ENCODE measurements around the gene RGS8. TPM values are rescaled to one million over a fixed set of nuclear protein-coding genes. Genes with fewer than 3 reads are reported as not detected.

Gene RGS8
- total and polyA plus RNA-seq, 10 of the 15 experiments (the other 5 are each of a cell fraction or from before 2014, with no cell fraction given), result 0.03 to 0.62 (median 0.33) TPM

- Histone ChIP-seq H3K27me3 (replicated peaks in 1 of 2; ENCODE audit: control insufficient read depth in 2 of 2, insufficient read depth in 2 of 2, low read length in 1 of 2) (no peaks in the 10 kb centered on the region), H3K9ac (ENCODE audit: control insufficient read depth, insufficient read depth, low read length) (no peak overlapping the region), H3K4me1 (ENCODE audit: control insufficient read depth, insufficient read depth, low read length) (peaks cover 18% of the 10 kb centered on the region), H3K4me2 (ENCODE audit: control insufficient read depth, insufficient read depth) (no peak overlapping the region), H3K36me3 (ENCODE audit: control insufficient read depth in 2 of 2, insufficient read depth in 2 of 2, low read length in 1 of 2) (no peaks in the 10 kb centered on the region), H2AFZ (ENCODE audit: control insufficient read depth, low read depth, low read length) (no peak overlapping the region), H3K27ac (ENCODE audit: control insufficient read depth, insufficient read depth) (no peak overlapping the region), H3K9me3 (replicated peaks; ENCODE audit: control insufficient read depth, insufficient read depth, low read length) (no peaks in the 10 kb centered on the region), H3K4me3 (no peak overlapping the region), H3K79me2 (ENCODE audit: control insufficient read depth, insufficient read depth, low read length) (no peaks in the 10 kb centered on the region), H4K20me1 (ENCODE audit: control insufficient read depth, insufficient read depth) (no peaks in the 10 kb centered on the region)
- in situ Hi-C loops (cut with MboI), result no loop called here
- no peak for FAIRE-seq
- ATAC-seq, result no peak
- WGBS (ENCODE audit: insufficient coverage, insufficient replicate concordance, low lambda C conversion rate, missing lambda C conversion rate), result 74% methylated on average over 8 of the region's 8 CpGs
- RAD21 ChIA-PET (ENCODE audit: unreplicated experiment), result interaction anchor here (1.0 to 1.3 kb wide), 2 partner anchors 79 to 139 kb away, joined by 3 read pairs; no protein-coding TSS in a partner anchor
- CTCF ChIA-PET, result interaction anchor here (0.6 to 0.8 kb wide), 2 partner anchors 112 to 141 kb away, joined by 3 read pairs; no protein-coding TSS in a partner anchor
- BruUV-seq (replicated peaks), result no TSS peak
- POLR2A ChIA-PET, result no interaction called here
- intact Hi-C loops (cut with micrococcal nuclease; ENCODE audit: unreplicated experiment), result no loop called here
- DNase-seq (ENCODE audit: low read depth, low spot score), result no peak
- TF ChIP-seq POU2F2 (IDR thresholded peaks at IDR 0.05; ENCODE audit: borderline replicate concordance, low read depth, low read length) (no peak), BRCA1 (IDR thresholded peaks at IDR 0.05; ENCODE audit: low read depth, low read length) (no peak), ATF3 (IDR thresholded peaks at IDR 0.05; ENCODE audit: borderline replicate concordance, extremely low read depth, low read depth, low read length) (no peak), SUZ12 (IDR thresholded peaks at IDR 0.05; ENCODE audit: unreplicated experiment) (no peak), RBBP5 (conservative IDR thresholded peaks at IDR 0.05) (no peak), NFXL1 (IDR thresholded peaks at IDR 0.05; ENCODE audit: borderline replicate concordance) (no peak), RELA (IDR thresholded peaks at IDR 0.05; ENCODE audit: borderline replicate concordance, partially characterized antibody) (no peak), ZNF687 (IDR thresholded peaks at IDR 0.05) (no peak), ATF7 (IDR thresholded peaks at IDR 0.05; ENCODE audit: low read depth) (no peak), ZBED1 (IDR thresholded peaks at IDR 0.05; ENCODE audit: borderline replicate concordance) (no peak), SREBF1 (IDR thresholded peaks at IDR 0.05; ENCODE audit: low read length) (no peak), PKNOX1 (IDR thresholded peaks at IDR 0.05) (no peak), BHLHE40 (IDR thresholded peaks at IDR 0.05; ENCODE audit: borderline replicate concordance in 1 of 2, low read depth in 2 of 2, low read length in 1 of 2) (no peak), ZNF384 (IDR thresholded peaks at IDR 0.05; ENCODE audit: borderline replicate concordance, low read depth, low read length) (no peak), ZNF622 (IDR thresholded peaks at IDR 0.05) (no peak), FOS (IDR thresholded peaks at IDR 0.05; ENCODE audit: borderline replicate concordance, extremely low read depth, insufficient read length) (no peak), E2F8 (IDR thresholded peaks at IDR 0.05; ENCODE audit: low read depth, partially characterized antibody) (no peak)
- SMC1A ChIA-PET (ENCODE audit: uncharacterized antibody, unreplicated experiment), result interaction anchor here (1.2 to 10.1 kb wide), 2 partner anchors 11 to 12 kb away, joined by 5 to 78 read pairs; no protein-coding TSS in a partner anchor
Observed at GRCh38 chr1:182642461-182642860, 41.9 kb downstream of the RGS8 start.

Data from GM12878 (cell line).